ENCODE data around the gene ARHGAP26.

DNA sequence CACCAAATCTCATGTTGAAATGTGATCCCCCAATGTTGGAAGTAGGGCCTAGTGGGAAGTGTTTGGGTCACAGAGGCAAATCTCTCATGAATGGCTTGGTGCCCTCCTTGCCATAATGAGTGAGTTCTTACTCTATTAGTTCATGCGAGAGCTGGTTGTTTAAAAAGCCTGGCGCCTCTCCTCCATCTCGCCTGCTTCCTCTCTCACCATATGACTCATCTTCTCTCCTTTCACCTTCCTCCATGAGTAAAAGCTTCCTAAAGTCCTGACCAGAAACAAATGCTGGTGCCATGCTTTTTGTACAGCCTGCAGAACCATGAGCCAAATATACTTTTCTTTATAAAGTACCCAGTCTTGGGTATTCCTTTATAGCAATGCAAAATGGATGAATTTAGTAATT is 20.9 kb upstream of the ARHGAP26 start:
- TF ChIP-seq, protein P1, sequence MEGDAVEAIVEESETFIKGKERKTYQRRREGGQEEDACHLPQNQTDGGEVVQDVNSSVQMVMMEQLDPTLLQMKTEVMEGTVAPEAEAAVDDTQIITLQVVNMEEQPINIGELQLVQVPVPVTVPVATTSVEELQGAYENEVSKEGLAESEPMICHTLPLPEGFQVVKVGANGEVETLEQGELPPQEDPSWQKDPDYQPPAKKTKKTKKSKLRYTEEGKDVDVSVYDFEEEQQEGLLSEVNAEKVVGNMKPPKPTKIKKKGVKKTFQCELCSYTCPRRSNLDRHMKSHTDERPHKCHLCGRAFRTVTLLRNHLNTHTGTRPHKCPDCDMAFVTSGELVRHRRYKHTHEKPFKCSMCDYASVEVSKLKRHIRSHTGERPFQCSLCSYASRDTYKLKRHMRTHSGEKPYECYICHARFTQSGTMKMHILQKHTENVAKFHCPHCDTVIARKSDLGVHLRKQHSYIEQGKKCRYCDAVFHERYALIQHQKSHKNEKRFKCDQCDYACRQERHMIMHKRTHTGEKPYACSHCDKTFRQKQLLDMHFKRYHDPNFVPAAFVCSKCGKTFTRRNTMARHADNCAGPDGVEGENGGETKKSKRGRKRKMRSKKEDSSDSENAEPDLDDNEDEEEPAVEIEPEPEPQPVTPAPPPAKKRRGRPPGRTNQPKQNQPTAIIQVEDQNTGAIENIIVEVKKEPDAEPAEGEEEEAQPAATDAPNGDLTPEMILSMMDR (IDR thresholded peaks at IDR 0.05; ENCODE audit: poor library complexity, severe bottlenecking): no peak
- TF ChIP-seq POLR2AphosphoS5 (IDR thresholded peaks at IDR 0.05): no peak
- TF ChIP-seq TAF1 (IDR thresholded peaks at IDR 0.05; ENCODE audit: low read depth): no peak
- TF ChIP-seq EZH2 (IDR thresholded peaks at IDR 0.05; ENCODE audit: borderline replicate concordance, insufficient read depth, low read length, poor library complexity, severe bottlenecking): no peak
